OCI-LY1 (cell line): ENCODE measurements around the gene PPIF.

Experiments
- H2AFZ ChIP-seq: fragments of 200-600 bp; sonication (generic), shearing (Covaris generic); 2 replicates; pipeline ENCODE4 v1.6.0; 2014; ENCODE audit warnings: antibody characterized with exemption, mild to moderate bottlenecking, low read length
- H3F3A ChIP-seq: fragments of 200-600 bp; sonication (generic), shearing (Covaris generic); 2 replicates; pipeline ENCODE4 v1.6.0; 2014; ENCODE audit warnings: mild to moderate bottlenecking, antibody characterized with exemption, low read length, moderate library complexity; ENCODE audit not compliant: insufficient read depth
- H3K27ac ChIP-seq: fragments of 200-600 bp; sonication (generic); 2 replicates; pipeline ENCODE4 v1.5.1; 2014; ENCODE audit warnings: low read length, mixed run types, mild to moderate bottlenecking, low read depth; ENCODE audit not compliant: poor library complexity, severe bottlenecking
- H3K27me3 ChIP-seq: fragments of 200-600 bp; sonication (generic); 2 replicates; pipeline ENCODE4 v1.6.0; 2014; ENCODE audit warnings: antibody characterized with exemption, mild to moderate bottlenecking, low read length, moderate library complexity; ENCODE audit not compliant: insufficient read depth
- H3K36me3 ChIP-seq: fragments of 200-600 bp; sonication (generic); 2 replicates; pipeline ENCODE4 v1.6.1; 2014; ENCODE audit warnings: mild to moderate bottlenecking, antibody characterized with exemption, low read length, moderate library complexity, mixed read lengths; ENCODE audit not compliant: insufficient read depth
- H3K4me1 ChIP-seq: fragments of 200-600 bp; sonication (generic); 2 replicates; pipeline ENCODE4 v1.5.1; 2014; ENCODE audit warnings: mild to moderate bottlenecking, low read length, moderate library complexity; ENCODE audit not compliant: insufficient read depth, severe bottlenecking
- H3K4me2 ChIP-seq: fragments of 200-600 bp; sonication (generic), shearing (Covaris generic); 2 replicates; pipeline ENCODE4 v1.6.1; 2014; ENCODE audit warnings: low read length
- H3K4me3 ChIP-seq: fragments of 200-600 bp; sonication (generic); 2 replicates; pipeline ENCODE4 v1.5.1; 2014; ENCODE audit warnings: low read length, low read depth, mild to moderate bottlenecking, mixed read lengths; ENCODE audit not compliant: poor library complexity, severe bottlenecking
- H3K79me2 ChIP-seq: fragments of 200-600 bp; shearing (Covaris generic); 2 replicates; pipeline ENCODE4 v1.6.1; 2016; ENCODE audit warnings: mixed run types, low read length, mixed read lengths; ENCODE audit not compliant: insufficient read depth
- H3K9ac ChIP-seq: fragments of 200-600 bp; sonication (generic), shearing (Covaris generic); 2 replicates; pipeline ENCODE4 v1.6.1; 2014; ENCODE audit warnings: mild to moderate bottlenecking, low read length, mixed read lengths
- H3K9me2 ChIP-seq: fragments of 200-600 bp; sonication (generic), shearing (Covaris generic); 2 replicates; pipeline ENCODE4 v1.6.1; 2014; ENCODE audit warnings: low read depth, mild to moderate bottlenecking, low read length, mixed read lengths
- H3K9me3 ChIP-seq: fragments of 200-600 bp; shearing (Covaris generic); 2 replicates; pipeline ENCODE4 v1.6.1; 2014; ENCODE audit warnings: low read length, mixed read lengths
- H4K20me1 ChIP-seq: fragments of 200-600 bp; sonication (generic), shearing (Covaris generic); 2 replicates; pipeline ENCODE4 v1.6.0; 2016; ENCODE audit warnings: mild to moderate bottlenecking, low read length; ENCODE audit not compliant: insufficient read depth
- CTCF ChIP-seq: fragments of 200-600 bp; sonication (generic), shearing (Covaris generic); IDR thresholded peaks from 2 replicates; pipeline ENCODE4 v1.5.1; 2017; ENCODE audit warnings: mild to moderate bottlenecking, antibody characterized with exemption, low read length, moderate library complexity, mixed read lengths
- EZH2 ChIP-seq: fragments of 200-600 bp; sonication (generic), shearing (Covaris generic); IDR thresholded peaks from 2 replicates; pipeline ENCODE4 v1.8.0; 2017; ENCODE audit warnings: borderline replicate concordance, mixed run types, mild to moderate bottlenecking, antibody characterized with exemption, low read length, moderate library complexity, mixed read lengths

Gene PPIF

GRCh38 chr10:79358811-79359210 lies 11.5 kb downstream of the PPIF start:
- Histone ChIP-seq H3K4me2 (no peak overlapping the region), H3K9me3 (no peaks in the 10 kb centered on the region), H3F3A (no peaks in the 10 kb centered on the region), H3K9ac (no peak overlapping the region), H3K27me3 (no peaks in the 10 kb centered on the region), H3K9me2 (no peaks in the 10 kb centered on the region), H3K79me2 (no peaks in the 10 kb centered on the region), H2AFZ (no peak overlapping the region), H3K4me3 (no peak overlapping the region), H4K20me1 (no peaks in the 10 kb centered on the region), H3K27ac (no peak overlapping the region), H3K36me3 (peaks cover 37% of the 10 kb centered on the region), H3K4me1 (no peaks in the 10 kb centered on the region)
- TF ChIP-seq EZH2: no peak
- TF ChIP-seq CTCF: no peak

GRCh38 chr10:79359816-79360498 lies 12.7 kb downstream of the PPIF start:
- Histone ChIP-seq H3K27ac (no peak overlapping the region), H3K79me2 (no peaks in the 10 kb centered on the region), H3F3A (no peaks in the 10 kb centered on the region), H4K20me1 (no peaks in the 10 kb centered on the region), H3K9me3 (no peaks in the 10 kb centered on the region), H3K9ac (no peak overlapping the region), H2AFZ (no peak overlapping the region), H3K27me3 (no peaks in the 10 kb centered on the region), H3K4me1 (no peaks in the 10 kb centered on the region), H3K4me3 (no peak overlapping the region), H3K36me3 (peaks cover 25% of the 10 kb centered on the region), H3K9me2 (no peaks in the 10 kb centered on the region), H3K4me2 (no peak overlapping the region)
- TF ChIP-seq CTCF (no peak), EZH2 (no peak)

GRCh38 chr10:79360499-79361342 lies 13.5 kb downstream of the PPIF start:
- no peak overlapping the region for H3K4me2 ChIP-seq
- no peak overlapping the region for H3K27ac ChIP-seq
- H3K27me3 ChIP-seq: no peaks in the 10 kb centered on the region
- no peaks in the 10 kb centered on the region for H4K20me1 ChIP-seq
- no peaks in the 10 kb centered on the region for H3K9me2 ChIP-seq
- TF ChIP-seq EZH2 (no peak), CTCF (no peak)
- no peak overlapping the region for H2AFZ ChIP-seq
- H3K4me3 ChIP-seq: no peak overlapping the region
- no peaks in the 10 kb centered on the region for H3F3A ChIP-seq
- H3K9me3 ChIP-seq: no peaks in the 10 kb centered on the region
- peaks cover 18% of the 10 kb centered on the region for H3K36me3 ChIP-seq
- H3K79me2 ChIP-seq: no peaks in the 10 kb centered on the region
- H3K9ac ChIP-seq: no peak overlapping the region
- no peaks in the 10 kb centered on the region for H3K4me1 ChIP-seq
